Ovary (tissue), 3 donors: Measurements from ENCODE around the gene UFSP1.

ENCODE experiments used
- CTCF ChIP-seq, 3 donors: fragments of 450-650 bp in 2 of 3; fragments of 200-600 bp in 1 of 3; IDR thresholded peaks; one replicate each; pipeline versions ENCODE4 v1.5.1 to v1.8.0; 2016 to 2022; ENCODE audit warnings: antibody characterized with exemption in 3 of 3, mild to moderate bottlenecking in 1 of 3
- EP300 ChIP-seq: sonication (generic); formaldehyde crosslinking; IDR thresholded peaks from one replicate; pipeline ENCODE4 v1.6.1; 2017; ENCODE audit warnings: antibody characterized with exemption
- POLR2A ChIP-seq: fragments of 450-650 bp; IDR thresholded peaks from one replicate; pipeline ENCODE4 v1.6.1; 2017; ENCODE audit warnings: antibody characterized with exemption, mild to moderate bottlenecking, moderate library complexity
- donor health status: DM: no; HTN: no; CAD: no.

GRCh38 chr7:100890653-100891567 is 1.4 kb upstream of the UFSP1 start:
- TF ChIP-seq CTCF (IDR thresholded peaks at IDR 0.05) (no peak), POLR2A (no peak), EP300 (no peak)
